HCT116 (cell line): Measurements from ENCODE around the gene FNBP1. TPM values are rescaled to one million over a fixed set of nuclear protein-coding genes. Genes with fewer than 3 reads are reported as not detected.

Source experiments
- ATAC-seq: fragments of 200-7000 bp; cut with Tn5 transposase; 2 replicates; pipeline ENCODE4 v1.9.1; 2020; ENCODE audit warnings: mild to moderate bottlenecking, moderate library complexity
- BruUV-seq: library from RNA; stranded (reverse); fragments of 400-500 nt; replicated peaks from 2 replicates; lab custom pipeline; 2021; lab: Mats Ljungman, UMichigan
- CTCF ChIA-PET: fragments of 300-600 bp; sonication (Branson Sonifier 250); formaldehyde crosslinking; loops from one replicate; lab custom pipeline; 2021; ENCODE audit warnings: antibody characterized with exemption; lab: Charles Lee
- POLR2A ChIA-PET: fragments of 300-600, 350-600 bp; sonication (Branson Sonifier 250); formaldehyde crosslinking; loops from one replicate; lab custom pipeline; 2021; ENCODE audit warnings: antibody characterized with exemption; lab: Charles Lee
- RAD21 ChIA-PET, 2 experiments: fragments of 300-600 bp; sonication (Branson Sonifier 250); formaldehyde crosslinking; loops; one replicate each; lab custom pipeline; 2023; ENCODE audit warnings: low total read pairs in 2 of 2; ENCODE audit not compliant: uncharacterized antibody in 2 of 2, unreplicated experiment in 2 of 2, low non-redundant PET in 1 of 2; lab: Charles Lee
- DNase-seq: peaks from one replicate; pipeline ENCODE4 v3.0.0-alpha.2; 2010; ENCODE audit warnings: low read depth, low spot score
- H2AFZ ChIP-seq: fragments of 200-600 bp; shearing (Covaris generic), sonication (generic); 2 replicates; pipeline ENCODE4 v1.6.1; 2017; ENCODE audit warnings: low read depth, mixed run types, mixed read lengths, antibody characterized with exemption, low read length; ENCODE audit not compliant: poor library complexity, severe bottlenecking
- H3K27ac ChIP-seq: 2 replicates; pipeline ENCODE4 v1.5.1; 2012; ENCODE audit warnings: low read depth, low read length
- H3K27me3 ChIP-seq: fragments of 200-600 bp; sonication (generic); 2 replicates; pipeline ENCODE4 v1.6.1; 2016; ENCODE audit warnings: mixed run types, low read length, mixed read lengths; ENCODE audit not compliant: insufficient read depth
- H3K36me3 ChIP-seq, 2 experiments: fragments of 200-500 bp in 1 of 2; fragments of 200-600 bp in 1 of 2; sonication (Bioruptor generic) in 1 of 2; sonication (generic) in 1 of 2; 2 replicates each; pipeline versions ENCODE4 v1.5.1 to v1.6.1; 2014 to 2016; ENCODE audit warnings: low read length in 2 of 2, inconsistent platforms in 1 of 2, mixed read lengths in 1 of 2, mixed run types in 1 of 2; ENCODE audit not compliant: insufficient read depth in 2 of 2, control insufficient read depth in 1 of 2
- H3K4me1 ChIP-seq, 2 experiments: fragments of 200-600 bp in 1 of 2; sonication (generic) in 1 of 2; 2 replicates each; pipeline versions ENCODE4 v1.5.1 to v1.6.1; 2012 to 2017; ENCODE audit warnings: low read length in 2 of 2, inconsistent platforms in 1 of 2, mild to moderate bottlenecking in 1 of 2, mixed read lengths in 1 of 2, mixed run types in 1 of 2, moderate library complexity in 1 of 2; ENCODE audit not compliant: insufficient read depth in 2 of 2, control insufficient read depth in 1 of 2
- H3K4me2 ChIP-seq: fragments of 200-600 bp; sonication (generic); 2 replicates; pipeline ENCODE4 v1.6.1; 2017; ENCODE audit warnings: mixed run types, low read length, mixed read lengths
- H3K4me3 ChIP-seq, 2 experiments: fragments of 200-600 bp in 1 of 2; sonication (generic) in 1 of 2; replicated peaks in 1 of 2; 2 replicates each; pipeline ENCODE4 v1.5.1; 2011 to 2016; ENCODE audit warnings: low read length in 2 of 2, control low read depth in 1 of 2, low read depth in 1 of 2, mild to moderate bottlenecking in 1 of 2, mixed read lengths in 1 of 2, mixed run types in 1 of 2
- H3K79me2 ChIP-seq: fragments of 200-600 bp; sonication (generic); 2 replicates; pipeline ENCODE4 v1.6.1; 2017; ENCODE audit warnings: mild to moderate bottlenecking, mixed run types, low read length, moderate library complexity, mixed read lengths; ENCODE audit not compliant: insufficient read depth
- H3K9ac ChIP-seq: fragments of 200-600 bp; sonication (generic); 2 replicates; pipeline ENCODE4 v1.6.1; 2016; ENCODE audit warnings: low read length, mixed read lengths
- H3K9me2 ChIP-seq: fragments of 200-600 bp; sonication (generic), shearing (Covaris generic); 2 replicates; pipeline ENCODE4 v1.6.1; 2017; ENCODE audit warnings: mixed run types, mild to moderate bottlenecking, moderate library complexity; ENCODE audit not compliant: insufficient read depth
- H3K9me3 ChIP-seq, 2 experiments: fragments of 200-500 bp in 1 of 2; fragments of 200-600 bp in 1 of 2; sonication (Bioruptor generic) in 1 of 2; sonication (generic) in 1 of 2; 2 replicates each; pipeline ENCODE4 v1.6.1; 2014 to 2017; ENCODE audit warnings: low read length in 2 of 2, mixed read lengths in 2 of 2, inconsistent platforms in 1 of 2, low read depth in 1 of 2, mild to moderate bottlenecking in 1 of 2, mixed run types in 1 of 2, moderate library complexity in 1 of 2; ENCODE audit not compliant: control insufficient read depth in 1 of 2, insufficient read depth in 1 of 2
- H4K20me1 ChIP-seq: fragments of 200-600 bp; sonication (generic), shearing (Covaris generic); 2 replicates; pipeline ENCODE4 v1.6.1; 2017; ENCODE audit warnings: mixed run types, mild to moderate bottlenecking, moderate library complexity; ENCODE audit not compliant: insufficient read depth
- CBX3 ChIP-seq: IDR thresholded peaks from 2 replicates; pipeline ENCODE4 v1.6.1; 2012; ENCODE audit warnings: low read depth
- EGR1 ChIP-seq: IDR thresholded peaks from 2 replicates; pipeline ENCODE4 v1.6.1; 2012; ENCODE audit warnings: low read depth
- ELF1 ChIP-seq: IDR thresholded peaks from 2 replicates; pipeline ENCODE4 v1.6.1; 2012; ENCODE audit warnings: low read depth, borderline replicate concordance
- FOSL1 ChIP-seq: IDR thresholded peaks from 2 replicates; pipeline ENCODE4 v1.6.1; 2012; ENCODE audit warnings: low read depth
- JUND ChIP-seq: IDR thresholded peaks from 2 replicates; pipeline ENCODE4 v1.6.1; 2012
- POLR2A ChIP-seq: IDR thresholded peaks from 2 replicates; pipeline ENCODE4 v1.7.0; 2011; ENCODE audit warnings: borderline replicate concordance; ENCODE audit not compliant: insufficient read depth, insufficient read length; ENCODE audit errors: extremely low read depth
- POLR2AphosphoS5 ChIP-seq: IDR thresholded peaks from 2 replicates; pipeline ENCODE4 v1.6.1; 2011; ENCODE audit warnings: mild to moderate bottlenecking, low read depth, low read length, moderate library complexity
- RAD21 ChIP-seq: IDR thresholded peaks from 2 replicates; pipeline ENCODE4 v1.6.1; 2012; ENCODE audit warnings: low read depth, mild to moderate bottlenecking
- SIN3A ChIP-seq: IDR thresholded peaks from 2 replicates; pipeline ENCODE4 v1.6.1; 2012; ENCODE audit warnings: low read depth
- SRF ChIP-seq: IDR thresholded peaks from 2 replicates; pipeline ENCODE4 v1.6.1; 2012; ENCODE audit warnings: low read depth
- YY1 ChIP-seq: IDR thresholded peaks from 2 replicates; pipeline ENCODE4 v1.6.1; 2011; ENCODE audit warnings: low read length, low read depth, moderate library complexity, mild to moderate bottlenecking; ENCODE audit not compliant: insufficient replicate concordance; ENCODE audit errors: extremely low read depth
- ZBTB33 ChIP-seq: IDR thresholded peaks from 2 replicates; pipeline ENCODE4 v1.6.1; 2011; ENCODE audit warnings: mild to moderate bottlenecking, low read length, moderate library complexity; ENCODE audit not compliant: insufficient replicate concordance; ENCODE audit errors: extremely low read depth
- ZFX ChIP-seq: fragments of 450-650 bp; IDR thresholded peaks from 2 replicates; pipeline ENCODE4 v1.6.1; 2017
- ZNF274 ChIP-seq: fragments of 200-500 bp; sonication (Bioruptor generic); IDR thresholded peaks from 2 replicates; pipeline ENCODE4 v1.6.1; 2014; ENCODE audit warnings: mild to moderate bottlenecking, low read depth, low read length, inconsistent platforms
- intact Hi-C: fragments of 100-400 bp; cut with micrococcal nuclease; formaldehyde crosslinking; loops from 2 replicates; pipeline ENCODE4 v1.10.0; 2022
- total RNA-seq: library from RNA; stranded (reverse); gene quantifications from one replicate; pipeline ENCODE4 v1.2.1, GENCODE V29; 2021; ENCODE audit not compliant: unreplicated experiment
- TF ChIP-seq, protein P1 (sequence below), 3 experiments: fragments of 200-600 bp in 1 of 3; sonication (generic) in 1 of 3; IDR thresholded peaks in 2 of 3; conservative IDR thresholded peaks in 1 of 3; 2 replicates each; pipeline ENCODE4 v1.5.1; 2012 to 2017; ENCODE audit warnings: low read depth in 2 of 3, low read length in 2 of 3, antibody characterized with exemption in 1 of 3, borderline replicate concordance in 1 of 3, control low read depth in 1 of 3, mild to moderate bottlenecking in 1 of 3, mixed read lengths in 1 of 3, mixed run types in 1 of 3, moderate library complexity in 1 of 3; ENCODE audit not compliant: insufficient read depth in 1 of 3
- TF ChIP-seq, protein P2 (sequence below): IDR thresholded peaks from 2 replicates; pipeline ENCODE4 v1.6.1; 2012
- TF ChIP-seq, protein P3 (sequence below): IDR thresholded peaks from 2 replicates; pipeline ENCODE4 v1.6.1; 2012; ENCODE audit warnings: low read depth

Gene FNBP1
- total RNA-seq, 1 experiment from 2014 or later, result 25.0 TPM

GRCh38 chr9:129983891-129984290, 59.1 kb downstream of the FNBP1 start:
- H4K20me1 ChIP-seq, result no peaks in the 10 kb centered on the region
- DNase-seq, result no peak
- ChIA-PET CTCF (no interaction called here), POLR2A (no interaction called here), RAD21 (no interaction called here)
- H2AFZ ChIP-seq, result no peak overlapping the region
- H3K27ac ChIP-seq, result no peak overlapping the region
- H3K9me2 ChIP-seq, result no peaks in the 10 kb centered on the region
- no TSS peak for BruUV-seq
- H3K4me2 ChIP-seq, result no peak overlapping the region
- no peak overlapping the region for H3K4me3 ChIP-seq
- intact Hi-C loops, result no loop called here
- no peak for ATAC-seq
- H3K4me1 ChIP-seq, result peaks cover 1 to 3% of the 10 kb centered on the region in 2 experiments; a peak in 3 of 4 replicates
- TF ChIP-seq ZFX, result no peak
- no peak for TF ChIP-seq CBX3
- TF ChIP-seq POLR2A, result no peak
- TF ChIP-seq, protein P1, sequence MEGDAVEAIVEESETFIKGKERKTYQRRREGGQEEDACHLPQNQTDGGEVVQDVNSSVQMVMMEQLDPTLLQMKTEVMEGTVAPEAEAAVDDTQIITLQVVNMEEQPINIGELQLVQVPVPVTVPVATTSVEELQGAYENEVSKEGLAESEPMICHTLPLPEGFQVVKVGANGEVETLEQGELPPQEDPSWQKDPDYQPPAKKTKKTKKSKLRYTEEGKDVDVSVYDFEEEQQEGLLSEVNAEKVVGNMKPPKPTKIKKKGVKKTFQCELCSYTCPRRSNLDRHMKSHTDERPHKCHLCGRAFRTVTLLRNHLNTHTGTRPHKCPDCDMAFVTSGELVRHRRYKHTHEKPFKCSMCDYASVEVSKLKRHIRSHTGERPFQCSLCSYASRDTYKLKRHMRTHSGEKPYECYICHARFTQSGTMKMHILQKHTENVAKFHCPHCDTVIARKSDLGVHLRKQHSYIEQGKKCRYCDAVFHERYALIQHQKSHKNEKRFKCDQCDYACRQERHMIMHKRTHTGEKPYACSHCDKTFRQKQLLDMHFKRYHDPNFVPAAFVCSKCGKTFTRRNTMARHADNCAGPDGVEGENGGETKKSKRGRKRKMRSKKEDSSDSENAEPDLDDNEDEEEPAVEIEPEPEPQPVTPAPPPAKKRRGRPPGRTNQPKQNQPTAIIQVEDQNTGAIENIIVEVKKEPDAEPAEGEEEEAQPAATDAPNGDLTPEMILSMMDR (IDR thresholded peaks at IDR 0.05 in 2 of 3, conservative IDR thresholded peaks at IDR 0.05 in 1 of 3; ENCODE audit: borderline replicate concordance in 1 of 3, insufficient read depth in 1 of 3, low read depth in 2 of 3, low read length in 2 of 3), result no peak
- TF ChIP-seq ZBTB33, result no peak
- TF ChIP-seq, protein P2, sequence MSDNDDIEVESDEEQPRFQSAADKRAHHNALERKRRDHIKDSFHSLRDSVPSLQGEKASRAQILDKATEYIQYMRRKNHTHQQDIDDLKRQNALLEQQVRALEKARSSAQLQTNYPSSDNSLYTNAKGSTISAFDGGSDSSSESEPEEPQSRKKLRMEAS, result no peak
- TF ChIP-seq EGR1, result no peak
- TF ChIP-seq ZNF274, result no peak
- TF ChIP-seq POLR2AphosphoS5, result no peak
- no peak for TF ChIP-seq JUND
- TF ChIP-seq, protein P3, sequence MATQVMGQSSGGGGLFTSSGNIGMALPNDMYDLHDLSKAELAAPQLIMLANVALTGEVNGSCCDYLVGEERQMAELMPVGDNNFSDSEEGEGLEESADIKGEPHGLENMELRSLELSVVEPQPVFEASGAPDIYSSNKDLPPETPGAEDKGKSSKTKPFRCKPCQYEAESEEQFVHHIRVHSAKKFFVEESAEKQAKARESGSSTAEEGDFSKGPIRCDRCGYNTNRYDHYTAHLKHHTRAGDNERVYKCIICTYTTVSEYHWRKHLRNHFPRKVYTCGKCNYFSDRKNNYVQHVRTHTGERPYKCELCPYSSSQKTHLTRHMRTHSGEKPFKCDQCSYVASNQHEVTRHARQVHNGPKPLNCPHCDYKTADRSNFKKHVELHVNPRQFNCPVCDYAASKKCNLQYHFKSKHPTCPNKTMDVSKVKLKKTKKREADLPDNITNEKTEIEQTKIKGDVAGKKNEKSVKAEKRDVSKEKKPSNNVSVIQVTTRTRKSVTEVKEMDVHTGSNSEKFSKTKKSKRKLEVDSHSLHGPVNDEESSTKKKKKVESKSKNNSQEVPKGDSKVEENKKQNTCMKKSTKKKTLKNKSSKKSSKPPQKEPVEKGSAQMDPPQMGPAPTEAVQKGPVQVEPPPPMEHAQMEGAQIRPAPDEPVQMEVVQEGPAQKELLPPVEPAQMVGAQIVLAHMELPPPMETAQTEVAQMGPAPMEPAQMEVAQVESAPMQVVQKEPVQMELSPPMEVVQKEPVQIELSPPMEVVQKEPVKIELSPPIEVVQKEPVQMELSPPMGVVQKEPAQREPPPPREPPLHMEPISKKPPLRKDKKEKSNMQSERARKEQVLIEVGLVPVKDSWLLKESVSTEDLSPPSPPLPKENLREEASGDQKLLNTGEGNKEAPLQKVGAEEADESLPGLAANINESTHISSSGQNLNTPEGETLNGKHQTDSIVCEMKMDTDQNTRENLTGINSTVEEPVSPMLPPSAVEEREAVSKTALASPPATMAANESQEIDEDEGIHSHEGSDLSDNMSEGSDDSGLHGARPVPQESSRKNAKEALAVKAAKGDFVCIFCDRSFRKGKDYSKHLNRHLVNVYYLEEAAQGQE, result no peak
- no peak for TF ChIP-seq FOSL1
- TF ChIP-seq ELF1, result no peak
- TF ChIP-seq SRF, result no peak
- TF ChIP-seq RAD21, result no peak
- TF ChIP-seq SIN3A, result no peak
- TF ChIP-seq YY1, result no peak
- H3K27me3 ChIP-seq, result no peaks in the 10 kb centered on the region
- H3K79me2 ChIP-seq, result no peaks in the 10 kb centered on the region
- H3K9ac ChIP-seq, result no peak overlapping the region
- H3K9me3 ChIP-seq, result no peaks in the 10 kb centered on the region
- H3K36me3 ChIP-seq, result no peaks in the 10 kb centered on the region; a peak in 1 of 4 replicates
